ENCODE results near the gene LTBP1. TPM values are rescaled to one million over a fixed set of nuclear protein-coding genes. Genes with fewer than 3 reads are reported as not detected.

LTBP1 gene
- total RNA-seq, 2 donors from 2014 or later: 19.4 to 23.1 TPM

DNA sequence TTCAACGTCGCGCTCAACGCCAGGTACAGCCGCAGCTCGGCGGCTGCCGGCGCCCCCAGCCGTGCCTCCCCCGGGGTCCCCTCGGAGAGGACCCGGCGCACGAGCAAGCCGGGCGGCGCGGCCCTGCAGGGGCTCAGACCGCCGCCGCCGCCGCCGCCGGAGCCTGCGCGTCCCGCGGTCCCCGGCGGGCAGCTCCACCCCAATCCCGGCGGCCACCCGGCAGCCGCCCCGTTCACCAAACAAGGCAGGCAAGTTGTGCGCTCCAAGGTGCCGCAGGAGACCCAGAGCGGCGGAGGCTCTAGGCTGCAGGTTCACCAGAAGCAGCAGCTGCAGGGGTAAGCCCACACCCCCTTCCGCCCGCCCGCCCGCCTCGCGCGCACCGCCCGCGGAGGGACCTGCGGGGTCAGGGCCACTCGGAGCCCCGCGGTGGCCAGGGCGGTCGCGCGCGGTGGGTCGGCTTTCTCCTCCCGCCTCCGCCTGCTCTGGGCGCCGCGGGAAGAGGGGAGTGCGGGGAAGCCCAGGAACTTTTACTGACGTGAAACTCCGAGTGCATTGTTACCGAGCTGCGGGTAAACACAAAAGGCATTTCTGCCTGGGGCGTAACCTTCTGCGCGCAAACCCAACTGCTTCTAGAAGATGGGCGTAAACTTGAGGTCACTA, 861 bp downstream of the LTBP1 start:
- Histone ChIP-seq H3K4me1 (no peaks in the 10 kb centered on the region), H3K9ac (ENCODE audit: low read depth in 2 of 2, low read length in 2 of 2) (peak overlapping the region; percentile 75 to 77), H3K36me3 (no peaks in the 10 kb centered on the region), H3K9me3 (no peaks in the 10 kb centered on the region), H3K4me3 (peak overlapping the region; percentile 81), H3K27me3 (no peaks in the 10 kb centered on the region), H3K27ac (peak overlapping the region; percentile 64)
- intact Hi-C loops (cut with DNase I): no loop called here
- peak; percentile 59 for DNase-seq
- TF ChIP-seq CTCF (IDR thresholded peaks at IDR 0.05): no peak

- TF ChIP-seq CTCF (IDR thresholded peaks at IDR 0.05): no peak
- intact Hi-C loops (cut with DNase I): no loop called here
These were observed 1.5 kb downstream of the LTBP1 start for GRCh38 chr2:32948266-32948665.

GRCh38 chr2:32949260-32949659, 2.5 kb downstream of the LTBP1 start:
- intact Hi-C loops (cut with DNase I): no loop called here
- DNase-seq: no peak
- Histone ChIP-seq H3K27ac (no peak overlapping the region), H3K27me3 (no peaks in the 10 kb centered on the region), H3K9me3 (no peaks in the 10 kb centered on the region), H3K9ac (ENCODE audit: low read depth in 2 of 2, low read length in 2 of 2) (no peak overlapping the region), H3K4me1 (no peaks in the 10 kb centered on the region), H3K4me3 (no peak overlapping the region), H3K36me3 (no peaks in the 10 kb centered on the region)
- TF ChIP-seq CTCF (IDR thresholded peaks at IDR 0.05): no peak

More at GRCh38 chr2:32948266-32948665, 1.5 kb downstream of the LTBP1 start:
- H3K27ac ChIP-seq: no peak overlapping the region
- H3K4me1 ChIP-seq: no peaks in the 10 kb centered on the region
- no peak for DNase-seq
- no peak overlapping the region for H3K4me3 ChIP-seq
- no peaks in the 10 kb centered on the region for H3K9me3 ChIP-seq
- H3K36me3 ChIP-seq: no peaks in the 10 kb centered on the region
- peak overlapping the region in 1 of 2 donors; percentile 30 for H3K9ac ChIP-seq (ENCODE audit: low read depth in 2 of 2, low read length in 2 of 2)
- no peaks in the 10 kb centered on the region for H3K27me3 ChIP-seq

DNA sequence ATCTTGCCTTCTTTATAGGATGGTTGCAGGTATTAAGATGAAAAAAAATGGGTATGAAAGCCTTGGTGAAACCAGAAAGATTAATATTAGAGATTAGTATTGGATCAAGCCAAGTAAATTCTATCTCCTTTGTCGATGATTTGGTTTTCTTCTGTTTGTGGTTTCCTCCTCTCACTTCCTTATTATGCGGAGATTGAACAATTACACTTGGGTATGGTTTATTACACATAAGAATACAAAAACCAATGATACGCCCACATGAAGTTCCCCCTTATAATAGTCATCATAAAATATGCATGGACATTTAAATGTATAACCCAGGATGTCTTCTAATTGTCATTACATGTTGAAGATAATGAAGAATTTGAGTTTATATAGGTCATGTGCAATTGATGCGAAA, 4.9 kb downstream of the LTBP1 start:
- Histone ChIP-seq H3K27me3 (no peaks in the 10 kb centered on the region), H3K4me3 (no peak overlapping the region), H3K4me1 (no peaks in the 10 kb centered on the region), H3K36me3 (no peaks in the 10 kb centered on the region), H3K9ac (ENCODE audit: low read depth in 2 of 2, low read length in 2 of 2) (no peak overlapping the region), H3K27ac (no peak overlapping the region), H3K9me3 (no peaks in the 10 kb centered on the region)
- TF ChIP-seq CTCF (IDR thresholded peaks at IDR 0.05): no peak
- intact Hi-C loops (cut with DNase I): no loop called here
- no peak for DNase-seq

DNA sequence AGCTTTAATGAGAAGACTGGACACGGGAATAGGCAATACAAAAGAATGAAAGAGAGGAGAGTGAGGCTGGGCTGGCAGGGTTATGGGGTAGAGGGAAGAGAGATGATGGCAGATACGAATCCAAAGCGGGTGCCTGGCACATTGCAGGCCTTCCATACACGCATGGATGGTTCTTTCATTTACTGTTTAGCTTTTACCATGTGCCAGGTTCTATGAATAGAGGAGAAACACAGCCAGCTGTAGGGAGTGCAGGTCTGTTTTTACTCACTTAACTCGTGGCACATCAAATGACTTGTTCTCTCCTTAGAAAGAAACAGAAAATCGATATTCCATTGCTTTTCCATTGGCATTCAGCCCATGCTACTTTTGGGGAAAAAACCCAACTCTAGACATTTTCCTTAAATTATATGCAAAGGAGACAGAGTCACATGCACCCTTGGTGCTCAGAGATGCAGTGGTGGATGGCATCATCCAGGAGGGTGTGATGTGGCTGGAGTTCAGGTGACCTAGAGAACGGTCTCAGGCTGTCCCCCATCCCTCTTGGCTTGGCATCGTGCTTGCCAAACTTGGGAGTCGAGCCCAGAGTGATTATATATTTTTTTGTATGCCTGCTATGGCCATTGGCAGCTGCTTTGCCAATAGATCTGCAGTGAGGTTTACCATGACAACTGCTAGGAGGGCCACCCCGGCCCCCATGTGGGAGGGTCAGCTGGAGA, 6.2 kb downstream of the LTBP1 start:
- intact Hi-C loops (cut with DNase I): no loop called here

More for the DNA sequence above, 6.2 kb downstream of the LTBP1 start:
- no peak overlapping the region for H3K9ac ChIP-seq (ENCODE audit: low read depth in 2 of 2, low read length in 2 of 2)
- H3K36me3 ChIP-seq: no peaks in the 10 kb centered on the region
- DNase-seq: no peak
- TF ChIP-seq CTCF (IDR thresholded peaks at IDR 0.05): no peak
- no peak overlapping the region for H3K4me3 ChIP-seq
- no peak overlapping the region for H3K27ac ChIP-seq
- no peaks in the 10 kb centered on the region for H3K4me1 ChIP-seq
- H3K9me3 ChIP-seq: no peaks in the 10 kb centered on the region
- H3K27me3 ChIP-seq: no peaks in the 10 kb centered on the region
